GM12875 (cell line): ENCODE results near the gene PRR36.

ENCODE experiments used
- H3K4me3 ChIP-seq: one replicate; pipeline ENCODE4 v1.5.1; 2011; ENCODE audit warnings: low read depth, low read length, control low read depth
- CTCF ChIP-seq: IDR thresholded peaks from 2 replicates; pipeline ENCODE4 v1.5.1; 2011; ENCODE audit warnings: low read depth, mild to moderate bottlenecking, control low read depth, inconsistent platforms, low read length, moderate library complexity, borderline replicate concordance; ENCODE audit not compliant: insufficient read depth

Gene PRR36

DNA sequence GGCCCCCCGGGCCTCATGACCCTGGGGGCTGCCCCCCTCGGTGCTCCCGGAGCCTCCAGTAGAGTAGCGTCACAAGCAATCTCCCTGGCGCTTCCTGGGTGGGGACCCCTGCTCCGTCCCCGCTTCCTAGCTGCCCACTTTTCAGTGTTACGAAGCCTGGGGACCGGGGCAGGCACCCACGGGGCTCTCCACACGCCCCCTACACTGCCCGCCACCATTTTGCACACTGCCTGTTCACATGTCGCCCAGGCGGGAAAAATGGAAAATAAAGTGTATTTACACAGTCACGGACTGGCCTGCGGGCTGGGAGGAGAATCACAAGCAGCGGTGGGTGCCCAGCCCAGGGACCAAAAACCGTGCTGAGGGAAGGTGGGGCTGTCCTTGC is 9.5 kb downstream of the PRR36 start:
- no peak overlapping the region for H3K4me3 ChIP-seq
- TF ChIP-seq CTCF = no peak

DNA sequence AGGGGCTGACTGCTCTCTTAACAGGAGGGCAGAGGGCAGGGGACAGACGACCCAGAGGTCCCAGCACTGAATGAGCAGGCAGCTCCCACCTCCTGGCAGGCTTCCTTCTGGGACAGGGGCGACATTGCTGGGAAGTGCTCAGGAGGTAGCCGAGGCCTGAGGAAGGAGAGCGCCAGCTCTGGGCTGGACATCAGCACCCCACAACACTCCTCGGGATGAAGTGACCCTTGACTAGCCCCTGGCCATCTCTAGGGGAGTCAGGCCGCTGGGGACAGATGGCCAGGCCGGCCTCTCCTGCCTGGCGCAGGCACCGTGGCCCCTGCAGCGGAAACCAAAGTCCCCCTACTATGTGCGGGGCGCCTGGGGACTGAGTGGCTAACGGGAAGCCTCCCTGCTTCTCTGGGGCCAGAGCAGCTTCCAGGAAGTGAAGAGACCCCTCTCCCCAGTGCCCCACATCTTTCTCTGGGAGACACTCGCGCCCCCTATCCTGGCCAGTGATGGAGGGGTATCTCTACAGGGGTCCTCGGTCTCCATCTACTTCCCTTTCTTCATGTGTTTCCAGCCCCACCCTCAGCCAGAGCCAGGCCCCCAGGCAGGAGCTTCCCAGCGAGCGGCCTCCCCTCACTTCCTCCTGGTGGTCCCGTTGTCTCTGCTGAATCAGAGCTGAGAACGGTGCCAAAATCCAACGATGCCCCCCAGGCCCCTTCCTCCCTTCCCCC is 10.1 kb downstream of the PRR36 start:
- no peak for TF ChIP-seq CTCF
- no peak overlapping the region for H3K4me3 ChIP-seq

DNA sequence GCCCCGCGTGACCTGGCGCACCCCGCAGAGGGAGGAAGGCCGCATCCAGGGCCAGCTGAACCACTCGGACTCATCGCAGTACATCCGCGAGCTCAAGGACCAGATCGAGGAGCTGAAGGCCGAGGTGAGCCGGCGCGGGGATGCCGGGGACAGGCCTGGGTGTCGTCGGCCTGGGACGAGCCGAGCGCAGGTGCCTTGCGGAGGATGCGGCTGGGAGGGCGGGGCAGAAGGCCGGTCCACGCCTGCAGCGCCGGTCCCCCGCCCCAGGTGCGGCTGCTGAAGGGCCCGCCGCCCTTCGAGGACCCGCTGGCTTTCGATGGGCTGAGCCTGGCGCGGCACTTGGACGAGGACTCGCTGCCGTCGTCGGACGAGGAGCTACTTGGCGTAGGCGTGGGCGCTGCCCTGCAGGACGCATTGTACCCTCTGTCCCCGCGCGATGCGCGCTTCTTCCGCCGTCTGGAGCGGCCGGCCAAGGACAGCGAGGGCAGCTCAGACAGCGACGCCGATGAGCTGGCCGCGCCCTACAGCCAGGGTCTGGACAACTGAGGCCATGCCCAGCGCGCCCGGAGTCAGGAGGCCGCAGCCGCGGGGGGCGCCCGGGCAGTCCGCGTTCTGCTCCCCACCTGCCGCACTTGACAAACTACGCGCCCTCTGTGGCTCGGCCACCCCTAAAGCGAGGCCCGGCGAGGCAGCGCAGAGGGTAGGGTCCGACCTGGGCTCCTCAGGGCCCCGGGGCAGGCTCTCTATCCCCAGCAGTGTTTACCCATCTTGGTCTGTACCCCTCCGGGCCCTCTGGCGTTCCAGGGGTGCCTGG is 10.8 kb downstream of the PRR36 start:
- H3K4me3 ChIP-seq = no peak overlapping the region
- no peak for TF ChIP-seq CTCF

- peak overlapping the region; percentile 21 for H3K4me3 ChIP-seq
- no peak for TF ChIP-seq CTCF
Measured at GRCh38 chr19:7862413-7862951, 11.7 kb downstream of the PRR36 start.

GRCh38 chr19:7861619-7862412 is 12.4 kb downstream of the PRR36 start:
- peak; percentile 30; the same call in 1 of the 2 replicates for TF ChIP-seq CTCF

GRCh38 chr19:7860714-7861618 is 13.2 kb downstream of the PRR36 start:
- TF ChIP-seq CTCF = no peak
- H3K4me3 ChIP-seq = no peak overlapping the region

More at GRCh38 chr19:7861619-7862412, 12.4 kb downstream of the PRR36 start:
- peak overlapping the region; percentile 21 for H3K4me3 ChIP-seq
